GM18868 (cell line): Measurements from ENCODE around the gene PTBP3.
"Not testable (repeated sequence)": the region's sequence is repeated elsewhere in the genome, so short reads cannot be mapped to it uniquely, and the experiment has no call there.

Source experiments
- ATAC-seq: cut with Tn5 transposase; IDR thresholded peaks from one replicate; pipeline ENCODE4 v1.9.1; 2021; ENCODE audit warnings: mild to moderate bottlenecking, moderate library complexity; ENCODE audit not compliant: unreplicated experiment

Gene PTBP3

GRCh38 chr9:112273876-112274275, 59.5 kb downstream of the PTBP3 start:
- no peak for ATAC-seq

- ATAC-seq: no peak
Measured at GRCh38 chr9:112271466-112272098, 61.8 kb downstream of the PTBP3 start.

GRCh38 chr9:112268413-112268812, 65.0 kb downstream of the PTBP3 start:
- ATAC-seq: no peak

- not testable (repeated sequence) for ATAC-seq
Measured at GRCh38 chr9:112267086-112267485, 66.3 kb downstream of the PTBP3 start.

GRCh38 chr9:112265391-112265790, 68.0 kb downstream of the PTBP3 start:
- ATAC-seq: no peak

- no peak for ATAC-seq
Measured at GRCh38 chr9:112262577-112262976, 70.8 kb downstream of the PTBP3 start.

GRCh38 chr9:112261133-112261532, 72.3 kb downstream of the PTBP3 start:
- no peak for ATAC-seq

GRCh38 chr9:112258106-112258505, 75.3 kb downstream of the PTBP3 start:
- no peak for ATAC-seq

GRCh38 chr9:112252194-112252593, 81.2 kb downstream of the PTBP3 start:
- no peak for ATAC-seq

- ATAC-seq: peak; percentile 84
Measured at GRCh38 chr9:112249277-112249676, 84.1 kb downstream of the PTBP3 start.

- peak; percentile 7 for ATAC-seq
Measured at GRCh38 chr9:112248722-112249121, 84.7 kb downstream of the PTBP3 start.

GRCh38 chr9:112247090-112247489, 86.3 kb downstream of the PTBP3 start:
- no peak for ATAC-seq

GRCh38 chr9:112245126-112245525, 88.3 kb downstream of the PTBP3 start:
- ATAC-seq: no peak

- ATAC-seq: no peak
Measured at GRCh38 chr9:112242147-112242804, 91.1 kb downstream of the PTBP3 start.

- ATAC-seq: no peak
Measured at GRCh38 chr9:112241491-112241890, 91.9 kb downstream of the PTBP3 start.

- no peak for ATAC-seq
Measured at GRCh38 chr9:112239708-112240107, 93.7 kb downstream of the PTBP3 start.

- ATAC-seq: no peak
Measured at GRCh38 chr9:112239284-112239683, 94.1 kb downstream of the PTBP3 start.

GRCh38 chr9:112234779-112235178, 98.6 kb downstream of the PTBP3 start:
- no peak for ATAC-seq

GRCh38 chr9:112233769-112234168, 99.7 kb downstream of the PTBP3 start:
- ATAC-seq: no peak

GRCh38 chr9:112232233-112232632, 101.2 kb downstream of the PTBP3 start:
- no peak for ATAC-seq

GRCh38 chr9:112226091-112226490, 107.3 kb downstream of the PTBP3 start:
- ATAC-seq: no peak

- no peak for ATAC-seq
Measured at GRCh38 chr9:112224401-112225289, 108.8 kb downstream of the PTBP3 start.
